Measurements from ENCODE around the gene PLXDC1. TPM values are rescaled to one million over a fixed set of nuclear protein-coding genes. Genes with fewer than 3 reads are reported as not detected.

Gene PLXDC1
- total and polyA plus RNA-seq, 2 of the 8 experiments (the other 6 are each of a cell fraction or from before 2014, with no cell fraction given): 4.1 to 14.6 TPM

- Histone ChIP-seq H3K27ac (ENCODE audit: low read depth, low read length) (no peak overlapping the region), H3K18ac (ENCODE audit: extremely low read depth, low read length) (no peak overlapping the region), H3K4me2 (ENCODE audit: insufficient read depth in 1 of 2, low read depth in 2 of 2, low read length in 2 of 2) (no peak overlapping the region), H2BK15ac (ENCODE audit: low read length) (no peak overlapping the region), H3K36me3 (ENCODE audit: control insufficient read depth in 2 of 4, insufficient read depth in 4 of 4, low read length in 3 of 4) (no peaks in the 10 kb centered on the region), H3K9me3 (ENCODE audit: insufficient read depth in 2 of 2, low read depth in 1 of 2, low read length in 1 of 2) (no peaks in the 10 kb centered on the region), H3K4me3 (ENCODE audit: extremely low read depth in 1 of 4, insufficient read depth in 2 of 4, low read depth in 3 of 4, low read length in 4 of 4) (no peak overlapping the region), H3K56ac (replicated peaks; ENCODE audit: insufficient read length, low read depth, low read length) (no peak overlapping the region), H3K9ac (replicated peaks in 1 of 4; ENCODE audit: extremely low read depth in 1 of 4, low read depth in 3 of 4, low read length in 3 of 4) (no peak overlapping the region), H4K20me1 (replicated peaks in 1 of 2; ENCODE audit: control insufficient read depth in 1 of 2, insufficient read depth in 2 of 2, low read length in 2 of 2) (no peaks in the 10 kb centered on the region), H3K4me1 (replicated peaks in 1 of 4; ENCODE audit: control insufficient read depth in 3 of 4, insufficient read depth in 4 of 4, low read length in 3 of 4) (no peaks in the 10 kb centered on the region), H3K4ac (replicated peaks; ENCODE audit: insufficient read length, low read depth, low read length) (no peak overlapping the region), H3K23ac (ENCODE audit: insufficient read length) (no peak overlapping the region), H3K79me1 (ENCODE audit: low read depth, low read length) (no peaks in the 10 kb centered on the region), H2BK20ac (ENCODE audit: low read length) (0 out of 2 replicates have a peak overlapping the region, but pooled peaks have one; percentile 48), H3K23me2 (ENCODE audit: low read depth, low read length) (peaks cover 3% of the 10 kb centered on the region; the same call in 1 of the 2 replicates), H3K79me2 (ENCODE audit: control insufficient read depth in 1 of 2, insufficient read depth in 2 of 2, low read length in 2 of 2) (no peaks in the 10 kb centered on the region), H3K27me3 (replicated peaks in 1 of 4; ENCODE audit: control insufficient read depth in 3 of 4, extremely low read depth in 1 of 4, insufficient read depth in 3 of 4, low read length in 3 of 4) (no peaks in the 10 kb centered on the region; a peak in 1 of 7 replicates), H2BK12ac (ENCODE audit: low read depth, low read length) (no peak overlapping the region), H3K14ac (ENCODE audit: insufficient read length) (no peak overlapping the region), H4K91ac (replicated peaks; ENCODE audit: insufficient read length, low read length) (no peak overlapping the region), H4K8ac (ENCODE audit: extremely low read depth, insufficient read depth, low read length) (no peak overlapping the region), H2BK120ac (replicated peaks; ENCODE audit: low read depth, low read length) (no peak overlapping the region), H2AFZ (ENCODE audit: low read length) (no peak overlapping the region), H2BK5ac (ENCODE audit: low read depth, low read length) (no peak overlapping the region), H4K5ac (ENCODE audit: insufficient read length, low read depth, low read length) (no peak overlapping the region), H2AK5ac (ENCODE audit: low read depth, low read length) (no peak overlapping the region)
- TF ChIP-seq SP4 (IDR thresholded peaks at IDR 0.05; ENCODE audit: low read length) (no peak), KDM1A (IDR thresholded peaks at IDR 0.05; ENCODE audit: borderline replicate concordance, low read length) (no peak), SP1 (IDR thresholded peaks at IDR 0.05; ENCODE audit: low read depth, low read length) (no peak)
- FAIRE-seq (no peak), DNase-seq (ENCODE audit: low read depth in 1 of 2, low spot score in 2 of 2) (no peak)
- ChIA-PET POLR2A (ENCODE audit: partially characterized antibody) (interaction anchor here (0.6 kb wide), 1 partner anchor 19 kb away, joined by 3 read pairs; no protein-coding TSS in a partner anchor), CTCF (ENCODE audit: partially characterized antibody) (interaction anchor here (0.6 to 10.8 kb wide), 4 partner anchors 9 to 176 kb away, joined by 3 to 151 read pairs (median 6); no protein-coding TSS in a partner anchor)
- WGBS, 2 experiments (ENCODE audit: extremely low coverage in 1 of 2, insufficient coverage in 1 of 2, insufficient read length in 1 of 2, insufficient replicate concordance in 2 of 2, low coverage in 1 of 2, low lambda C conversion rate in 2 of 2, missing lambda C conversion rate in 1 of 2): 91% methylated on average over 2 of the region's 2 CpGs; no CpG with 5 or more reads in 1 of the 2 experiments
Observed at GRCh38 chr17:39158623-39159022, 7.2 kb upstream of the PLXDC1 start.

All from H1 (cell line).